DMS79 treated with DMSO at 0.1 percent for 48 hours (cell line): Measurements from ENCODE around the gene EGLN2.
"Not testable (repeated sequence)": the region's sequence is repeated elsewhere in the genome, so short reads cannot be mapped to it uniquely, and the experiment has no call there.

Source experiments
- DNase-seq: peaks from one replicate; lab custom pipeline; 2025; lab: John Stamatoyannopoulos, UW

EGLN2 gene

DNA sequence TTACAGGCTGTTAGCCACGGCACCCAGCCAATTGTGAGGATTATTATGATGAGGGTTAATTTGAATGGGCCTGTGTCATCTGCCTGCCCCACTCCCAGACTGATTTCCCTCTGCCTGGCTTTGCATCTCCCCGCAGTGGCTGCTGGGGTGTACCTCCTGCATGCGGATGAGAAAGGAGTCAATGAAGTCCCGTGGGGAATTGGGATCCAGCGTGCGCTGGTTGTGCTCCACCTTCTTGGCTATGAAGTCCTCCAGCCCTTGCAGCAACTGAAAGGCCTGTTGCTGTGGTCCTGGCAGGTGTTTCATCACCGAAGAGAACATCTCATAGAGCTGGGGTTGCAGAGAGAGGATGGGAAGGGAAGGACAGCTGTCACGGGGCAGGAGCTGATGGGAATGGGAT lies 47.7 kb downstream of the EGLN2 start:
- DNase-seq: not testable (repeated sequence)

DNA sequence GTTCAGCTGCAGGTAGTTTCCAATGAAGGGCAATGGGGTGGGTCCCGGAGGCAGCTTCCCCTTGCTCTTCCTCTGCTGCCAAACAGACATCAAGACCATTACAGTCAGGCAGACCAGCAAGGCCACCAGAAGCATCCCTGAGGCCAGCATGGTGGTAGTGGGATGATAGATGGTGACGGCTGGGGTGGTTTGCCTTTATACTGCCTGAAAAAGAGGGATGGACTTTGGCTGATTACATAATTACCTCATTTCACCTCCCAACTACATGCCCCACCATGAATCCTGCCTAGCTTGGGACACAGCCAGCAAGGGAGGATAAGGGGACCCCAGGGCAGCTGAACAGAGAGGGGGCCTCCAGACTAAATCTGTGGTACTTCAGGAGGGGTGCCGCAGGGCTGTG lies 51.3 kb downstream of the EGLN2 start, which contains the start of gene CYP2A6:
CYP2A6 (minus strand) TSS at position 171 of the 400 bp plus-strand sequence; CDS start at position 150, 21 bp downstream.
- DNase-seq: not testable (repeated sequence)

GRCh38 chr19:40852467-40853152 lies 53.6 kb downstream of the EGLN2 start:
- not testable (repeated sequence) for DNase-seq
